SH-SY5Y (cell line): Measurements from ENCODE around the gene INO80C.

Experiments
- GATA2 ChIP-seq: IDR thresholded peaks from 2 replicates; pipeline ENCODE4 v1.6.1; 2011; ENCODE audit warnings: mild to moderate bottlenecking, low read depth, low read length
- GATA3 ChIP-seq: IDR thresholded peaks from 2 replicates; pipeline ENCODE4 v1.6.1; 2011; ENCODE audit warnings: low read depth, mild to moderate bottlenecking, low read length, moderate library complexity

The INO80C gene

DNA sequence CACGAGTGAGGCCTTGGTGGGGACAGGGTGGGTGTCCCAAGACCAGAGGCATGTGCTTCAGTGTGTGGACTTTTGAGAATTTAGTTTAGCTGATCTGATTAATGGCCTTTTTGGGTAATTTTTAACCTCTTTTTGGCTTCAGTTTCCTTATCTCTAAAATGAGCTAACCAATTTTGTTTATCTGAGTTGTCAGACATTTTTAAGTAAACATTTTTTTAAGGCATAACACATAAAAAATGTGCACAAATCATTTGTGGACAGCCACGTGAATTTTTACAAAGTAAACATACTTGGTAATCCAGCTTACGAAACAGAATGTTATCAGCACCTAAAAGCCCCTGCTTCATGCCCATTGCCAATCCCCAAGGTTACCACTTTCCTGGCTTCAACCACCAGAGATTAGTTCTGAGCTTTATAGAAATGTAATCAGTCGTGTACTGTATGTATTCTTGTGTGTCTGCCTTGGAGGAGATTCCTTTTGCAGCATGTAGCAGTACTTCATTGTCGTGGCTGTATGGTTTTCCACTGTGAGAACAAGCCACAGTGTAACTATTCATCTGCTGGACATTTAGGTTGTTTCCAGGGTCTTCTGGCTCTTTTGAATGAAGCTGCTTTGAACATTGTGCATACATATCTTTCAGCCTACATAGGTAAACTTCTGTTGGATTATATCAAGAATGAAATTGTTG, 8.4 kb upstream of the INO80C start:
- no peak for TF ChIP-seq GATA2
- no peak for TF ChIP-seq GATA3

DNA sequence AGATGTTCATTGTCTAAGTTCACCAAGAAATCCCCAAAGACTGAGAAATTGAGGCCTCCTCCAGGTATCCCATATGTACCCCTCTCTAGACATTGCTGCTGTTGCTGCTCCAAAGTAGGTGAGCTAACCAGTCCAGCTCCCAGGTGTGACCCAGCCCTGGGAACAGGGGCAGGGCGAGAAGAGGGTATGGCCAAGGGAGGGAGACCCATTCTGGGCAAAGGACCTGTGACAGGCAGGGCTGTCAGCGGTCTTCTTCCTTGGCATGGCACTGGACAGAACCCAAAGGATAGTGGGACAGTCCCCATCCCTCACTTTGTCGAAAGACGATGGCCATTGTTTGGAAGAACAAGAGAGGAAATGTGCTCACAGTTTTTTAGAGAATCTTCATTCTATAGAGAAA, 7.2 kb upstream of the INO80C start:
- no peak for TF ChIP-seq GATA3

GRCh38 chr18:35502052-35502451, 4.3 kb upstream of the INO80C start:
- no peak for TF ChIP-seq GATA3
- TF ChIP-seq GATA2 = no peak

GRCh38 chr18:35501369-35501768, 3.6 kb upstream of the INO80C start:
- TF ChIP-seq GATA2 = no peak
- TF ChIP-seq GATA3 = no peak

- TF ChIP-seq GATA2 (no peak), GATA3 (no peak)
Observed at GRCh38 chr18:35500113-35500512, 2.4 kb upstream of the INO80C start.

GRCh38 chr18:35497027-35497369, 762 bp downstream of the INO80C start:
- TF ChIP-seq GATA3 = no peak
- no peak for TF ChIP-seq GATA2

DNA sequence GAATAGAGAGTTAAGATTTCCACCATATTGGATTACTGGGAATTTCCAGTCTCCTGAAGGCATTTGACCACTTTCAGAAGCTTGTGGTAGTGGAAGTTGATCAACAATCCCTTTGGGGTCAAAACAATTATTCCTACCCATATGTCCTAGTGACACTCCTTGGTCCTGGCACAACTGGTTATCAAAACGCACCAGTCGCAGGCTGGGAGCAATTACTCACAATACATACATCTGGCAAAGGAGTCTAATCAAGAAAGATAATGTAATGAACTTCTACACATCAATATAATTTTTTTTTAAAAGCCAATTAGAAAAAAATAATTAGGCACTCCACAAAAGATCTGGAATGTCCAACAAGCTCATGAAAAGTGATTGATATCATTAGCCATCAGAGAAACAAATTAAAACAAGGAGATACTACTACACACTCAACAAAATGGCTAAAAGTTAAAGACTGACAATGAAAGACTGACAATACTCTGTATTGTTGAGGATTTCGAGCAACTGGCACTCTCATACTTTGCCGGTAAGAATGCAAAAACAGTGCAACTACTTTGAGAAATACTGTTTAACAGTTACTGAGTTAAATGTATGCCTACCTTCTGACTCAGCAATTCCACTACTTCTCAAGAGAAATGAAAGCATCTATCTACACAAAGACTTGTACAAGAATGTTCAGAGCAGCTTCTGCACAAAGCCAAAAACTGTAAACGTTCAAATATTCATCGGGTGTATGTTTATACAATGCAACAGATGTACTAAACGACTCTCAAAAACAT, 2.0 kb downstream of the INO80C start:
- TF ChIP-seq GATA2 = no peak
- no peak for TF ChIP-seq GATA3

DNA sequence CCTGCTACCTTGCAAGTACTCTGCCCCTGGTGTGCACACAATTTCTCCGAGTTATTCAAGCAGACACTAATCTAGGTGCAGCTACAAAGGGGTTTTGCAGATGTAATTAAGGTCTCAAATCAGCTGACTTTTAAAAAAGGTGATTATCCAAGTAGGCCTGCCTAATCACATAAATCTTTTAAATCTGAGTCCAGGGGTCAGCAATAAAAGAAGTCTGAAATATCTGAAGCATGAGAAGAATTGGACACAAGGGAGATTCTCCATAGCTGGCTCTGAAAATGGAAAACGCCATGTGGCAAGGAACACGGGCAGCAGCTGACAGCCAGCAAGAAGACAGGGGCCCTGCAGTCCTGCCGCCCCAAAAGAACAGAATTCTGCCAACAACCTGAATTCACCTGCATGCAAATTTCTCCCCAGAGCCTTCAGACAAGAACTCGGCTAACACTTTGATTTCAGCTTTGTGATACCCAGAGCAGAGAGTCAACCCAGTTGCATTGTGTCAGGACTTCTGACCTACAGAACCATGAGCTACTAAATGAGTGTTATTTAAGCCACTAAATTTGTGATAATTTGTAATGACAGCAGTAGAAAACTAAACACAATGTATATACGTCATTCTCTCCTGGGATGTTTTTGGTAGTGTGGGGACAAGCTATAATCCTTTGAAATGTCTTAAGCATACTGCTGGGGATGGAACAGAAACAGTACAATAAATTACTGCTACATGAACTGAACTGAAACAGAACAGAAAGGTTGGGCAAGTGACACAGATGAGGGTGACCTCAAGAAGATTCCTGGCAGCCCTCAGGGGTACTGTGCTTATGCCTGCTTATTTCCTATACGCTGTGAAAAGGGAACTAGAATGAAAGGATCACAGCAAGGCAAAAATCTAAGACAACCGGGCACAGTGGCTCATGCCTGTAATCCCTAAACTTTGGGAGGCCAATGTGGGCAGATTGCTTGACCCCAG, 3.2 kb downstream of the INO80C start:
- TF ChIP-seq GATA2 = no peak
- TF ChIP-seq GATA3 = no peak

DNA sequence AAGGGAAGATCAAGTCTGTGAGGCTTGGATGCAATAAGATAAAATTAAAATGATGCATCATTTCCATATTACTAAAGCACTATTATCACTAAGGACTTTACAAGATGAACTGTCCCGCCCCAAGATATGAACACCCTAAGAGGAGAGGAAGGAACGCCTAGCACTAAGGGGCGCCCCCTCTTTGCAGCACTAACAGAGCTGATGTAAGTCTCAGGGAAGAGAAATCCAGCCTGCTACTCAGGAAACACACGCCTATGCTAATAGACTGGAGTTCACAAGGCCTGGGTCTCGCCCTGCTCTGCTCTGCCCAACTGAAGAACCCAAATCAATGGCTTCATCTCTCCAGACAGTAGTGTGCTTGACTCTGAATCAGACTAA, 6.1 kb downstream of the INO80C start:
- TF ChIP-seq GATA2 (no peak), GATA3 (no peak)

GRCh38 chr18:35490894-35491699, 6.7 kb downstream of the INO80C start:
- TF ChIP-seq GATA3 (no peak), GATA2 (no peak)

DNA sequence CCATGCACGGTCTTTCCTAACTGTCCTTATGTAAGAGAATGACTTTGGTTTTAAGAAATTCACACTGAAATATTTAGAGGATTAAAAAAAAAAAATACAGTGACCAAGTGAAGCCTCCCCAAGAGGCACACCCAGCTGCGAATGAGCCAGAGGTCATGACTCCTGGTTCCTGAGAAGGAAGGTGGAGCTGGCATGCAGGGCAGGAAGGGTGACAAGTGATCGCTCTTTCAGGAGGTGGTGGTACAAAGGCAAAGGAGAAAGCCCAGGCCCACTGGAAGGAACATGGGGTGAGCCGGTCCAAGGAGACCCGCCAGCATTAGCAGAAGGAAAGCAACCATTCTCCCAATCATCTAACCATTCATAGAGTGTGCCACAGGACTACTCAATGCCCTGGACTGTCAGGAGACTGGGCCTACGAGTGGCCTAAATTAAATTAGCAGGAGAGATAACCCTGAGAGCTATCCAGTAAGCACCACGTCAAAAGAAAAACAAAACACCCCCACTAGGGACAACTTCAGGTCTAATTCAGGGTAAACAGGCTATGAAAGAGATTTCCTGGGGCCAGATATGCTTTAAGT, 7.8 kb downstream of the INO80C start:
- TF ChIP-seq GATA2 (no peak), GATA3 (no peak)

DNA sequence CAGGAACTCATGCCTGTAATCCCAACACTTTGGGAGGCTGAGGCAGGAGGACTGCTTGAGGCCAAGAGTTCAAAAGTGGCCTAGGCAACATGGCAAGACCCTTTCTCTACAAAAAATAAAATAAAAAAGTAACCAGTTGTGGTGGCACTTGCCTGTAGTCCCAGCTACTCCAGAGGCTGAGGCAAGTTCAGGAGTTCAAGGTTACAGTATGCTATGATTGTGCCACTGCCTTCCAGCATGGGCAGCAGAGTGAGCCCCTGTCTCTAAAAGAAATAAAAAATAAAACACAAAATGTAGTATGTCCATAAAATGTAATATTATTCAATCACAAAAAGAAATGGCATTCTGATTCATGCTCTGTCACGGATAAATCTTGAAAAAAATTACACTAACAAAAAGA, 11.9 kb downstream of the INO80C start:
- TF ChIP-seq GATA2 = no peak
- TF ChIP-seq GATA3 = no peak

DNA sequence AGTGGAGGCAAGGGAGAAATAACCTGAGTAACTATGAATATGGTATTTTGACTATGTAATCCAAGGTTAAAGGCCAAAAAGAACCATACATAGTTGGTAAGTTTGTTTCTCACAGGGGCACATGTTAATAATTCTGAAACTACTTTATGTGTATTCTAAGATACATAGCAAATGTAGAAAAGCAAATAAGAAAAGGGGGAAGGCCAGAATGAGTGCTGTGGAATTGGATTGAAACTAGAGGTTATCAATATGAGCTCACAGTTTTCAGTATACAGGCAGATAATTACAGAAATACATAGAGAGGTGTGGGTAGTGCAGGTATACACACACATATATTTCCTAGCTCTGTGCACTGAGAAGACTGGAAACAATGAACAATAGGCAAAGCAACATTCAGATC, 13.7 kb downstream of the INO80C start:
- no peak for TF ChIP-seq GATA2
- TF ChIP-seq GATA3 = no peak

- TF ChIP-seq GATA2 (no peak), GATA3 (no peak)
Observed at GRCh38 chr18:35481960-35482366, 15.8 kb downstream of the INO80C start.
